CD4-positive, alpha-beta T cell treated with Interleukin-6 for 4 hours (primary cell): ENCODE measurements around the gene MAP2.

ENCODE experiments used
- DNase-seq: peaks from one replicate; pipeline ENCODE4 v3.0.0-alpha.2; 2020; ENCODE audit warnings: mixed read lengths

Gene MAP2

GRCh38 chr2:209425471-209426071 lies 1.7 kb downstream of the MAP2 start:
- DNase-seq = no peak

GRCh38 chr2:209426432-209426831 lies 2.6 kb downstream of the MAP2 start:
- DNase-seq = no peak

- DNase-seq = no peak
Observed at GRCh38 chr2:209431701-209432100, 7.9 kb downstream of the MAP2 start.

- no peak for DNase-seq
Observed at GRCh38 chr2:209441541-209441940, 17.7 kb downstream of the MAP2 start.

DNA sequence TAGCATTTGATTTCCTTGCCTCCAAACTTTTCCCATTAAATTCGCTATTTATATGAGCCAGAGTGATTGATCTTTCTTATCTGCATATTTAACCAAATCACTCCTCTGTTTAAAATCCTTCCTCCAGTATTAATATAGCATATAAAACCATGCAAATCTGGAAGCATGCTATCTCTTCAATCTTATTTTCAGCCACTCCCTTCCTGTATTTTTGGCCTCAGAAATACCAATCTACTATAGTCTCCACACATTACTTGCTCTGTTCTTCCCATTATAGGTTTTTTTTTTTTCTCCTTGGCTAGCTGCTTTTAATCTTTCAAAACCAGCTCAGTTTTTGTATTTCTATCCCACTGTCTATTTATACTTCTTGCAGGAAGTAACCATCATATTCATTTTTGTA lies 19.1 kb downstream of the MAP2 start:
- DNase-seq = no peak

- DNase-seq = no peak
Observed at GRCh38 chr2:209445485-209445884, 21.6 kb downstream of the MAP2 start.

DNA sequence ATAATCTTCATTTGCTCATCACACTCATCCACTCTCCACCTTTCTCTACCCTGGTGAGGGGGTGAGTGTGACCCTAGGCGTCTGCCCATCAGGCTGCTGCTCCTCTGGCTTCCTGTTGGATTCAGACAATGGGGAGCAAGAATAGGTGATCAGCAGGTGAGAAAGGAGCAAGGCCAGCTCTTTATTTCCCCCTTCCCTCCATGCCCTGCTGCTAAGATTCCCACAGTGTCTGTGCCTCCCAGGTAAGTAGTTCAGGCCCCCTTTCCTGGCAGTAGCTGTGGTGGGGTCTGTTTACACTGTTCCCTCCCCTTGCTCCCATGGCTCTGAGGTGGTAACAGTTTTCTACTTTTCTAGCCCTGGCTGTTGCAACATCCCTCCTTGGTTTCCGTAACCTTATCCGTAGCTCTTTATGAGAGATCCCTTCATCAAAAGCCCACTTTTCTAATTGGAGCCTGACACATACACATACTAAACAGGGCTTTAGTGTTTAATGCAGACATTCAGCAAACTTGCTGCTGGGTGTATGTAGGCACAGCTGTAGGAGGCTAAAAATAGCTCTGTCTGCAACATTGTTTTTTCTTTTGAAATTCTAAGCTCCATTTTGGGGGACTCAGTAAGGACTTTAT lies 27.5 kb downstream of the MAP2 start:
- no peak for DNase-seq

GRCh38 chr2:209456489-209456888 lies 32.6 kb downstream of the MAP2 start:
- DNase-seq = no peak

- no peak for DNase-seq
Observed at GRCh38 chr2:209458008-209458979, 34.4 kb downstream of the MAP2 start.

- DNase-seq = no peak
Observed at GRCh38 chr2:209459359-209459758, 35.5 kb downstream of the MAP2 start.

- DNase-seq = no peak
Observed at GRCh38 chr2:209460151-209460761, 36.4 kb downstream of the MAP2 start.

- no peak for DNase-seq
Observed at GRCh38 chr2:209463226-209463625, 39.4 kb downstream of the MAP2 start.

DNA sequence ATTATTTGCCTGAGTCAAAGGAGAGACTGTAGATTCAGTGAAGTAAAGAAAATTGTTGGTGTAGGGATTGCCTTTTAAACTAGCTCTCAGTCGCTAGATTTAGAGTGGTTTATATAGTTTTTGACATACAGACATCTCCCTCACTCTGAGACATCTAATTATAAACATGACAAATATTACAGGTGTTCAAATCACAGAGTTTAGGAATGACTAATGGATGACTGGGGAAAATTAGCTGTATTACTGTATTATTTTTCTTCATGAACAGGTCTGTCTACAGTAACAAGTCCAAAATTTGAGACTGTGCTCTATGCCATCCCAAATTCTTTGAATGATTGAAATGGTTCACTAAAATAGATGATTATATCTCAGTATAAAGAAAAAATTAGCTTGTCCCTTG lies 40.0 kb downstream of the MAP2 start:
- no peak for DNase-seq

DNA sequence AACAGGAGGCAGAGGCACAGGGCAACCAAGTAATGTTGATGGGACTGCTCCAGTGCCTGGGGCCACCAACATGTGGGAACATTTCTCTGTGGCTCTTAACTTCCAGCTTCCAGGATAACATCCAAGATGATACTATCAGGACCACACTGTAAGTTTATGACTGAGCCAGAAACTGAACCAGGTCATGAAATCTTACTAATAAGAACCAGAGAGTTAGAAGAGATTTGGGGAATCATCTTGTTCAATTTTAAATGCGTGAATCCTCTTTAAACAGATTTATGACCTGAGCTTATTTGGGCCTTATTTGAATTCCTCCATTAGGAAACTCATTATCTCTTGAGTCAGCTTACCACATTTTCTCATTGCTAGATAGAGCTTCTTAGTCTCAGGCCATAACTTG lies 45.0 kb downstream of the MAP2 start:
- no peak for DNase-seq

DNA sequence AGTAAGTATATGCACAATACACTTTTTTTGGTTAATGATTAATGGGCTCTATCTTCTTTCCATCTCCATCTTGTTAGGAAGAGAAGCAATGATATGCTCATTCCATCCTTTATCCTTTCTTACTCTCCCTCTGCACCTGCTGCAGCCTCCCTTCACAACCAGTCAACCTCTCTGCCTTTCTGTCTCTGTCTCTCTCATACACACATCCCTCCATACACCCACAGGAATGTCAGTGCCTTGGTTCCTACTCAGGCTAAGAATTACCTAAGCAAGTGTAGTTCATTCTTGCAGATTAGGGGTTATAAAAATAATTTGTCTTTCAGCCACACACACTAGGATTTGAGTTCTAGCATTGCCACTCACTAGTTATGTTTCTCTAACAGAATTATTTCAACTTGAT lies 45.6 kb downstream of the MAP2 start:
- no peak for DNase-seq

- no peak for DNase-seq
Observed at GRCh38 chr2:209470466-209470865, 46.6 kb downstream of the MAP2 start.

- DNase-seq = no peak
Observed at GRCh38 chr2:209471037-209471436, 47.2 kb downstream of the MAP2 start.

DNA sequence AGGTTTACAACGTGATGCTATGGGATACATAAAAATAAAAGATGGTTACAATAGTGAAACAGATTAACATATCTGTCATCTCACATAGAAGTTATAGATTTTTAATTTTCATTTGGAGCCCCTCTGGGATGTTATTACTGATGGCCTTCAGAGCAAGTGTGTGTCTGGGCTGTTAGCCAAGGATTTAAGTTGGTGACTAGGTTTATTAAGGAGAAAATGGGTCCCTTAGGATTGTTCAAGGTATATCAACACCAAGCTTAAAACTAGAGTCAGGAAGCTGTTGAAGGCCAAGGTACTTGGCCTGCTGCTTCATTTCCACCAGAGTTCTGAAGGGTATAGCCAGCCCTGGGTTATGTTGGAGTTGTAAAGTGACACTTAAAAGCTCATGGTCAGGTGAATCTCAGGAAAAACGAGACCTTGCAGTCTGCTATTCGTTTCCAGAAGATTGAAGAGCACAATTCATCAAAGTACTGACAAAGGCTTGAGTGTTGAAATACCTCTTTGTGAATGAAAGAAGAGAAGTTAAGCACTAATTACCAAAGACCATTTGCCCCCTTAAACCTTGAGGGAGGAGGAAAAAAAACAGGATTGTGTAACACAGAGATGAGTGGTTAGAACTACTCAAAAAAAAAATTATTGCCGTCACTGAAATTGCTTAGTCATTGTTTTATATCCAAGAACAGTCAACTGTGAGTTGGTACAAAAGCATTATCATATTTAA lies 48.4 kb downstream of the MAP2 start:
- DNase-seq = no peak

DNA sequence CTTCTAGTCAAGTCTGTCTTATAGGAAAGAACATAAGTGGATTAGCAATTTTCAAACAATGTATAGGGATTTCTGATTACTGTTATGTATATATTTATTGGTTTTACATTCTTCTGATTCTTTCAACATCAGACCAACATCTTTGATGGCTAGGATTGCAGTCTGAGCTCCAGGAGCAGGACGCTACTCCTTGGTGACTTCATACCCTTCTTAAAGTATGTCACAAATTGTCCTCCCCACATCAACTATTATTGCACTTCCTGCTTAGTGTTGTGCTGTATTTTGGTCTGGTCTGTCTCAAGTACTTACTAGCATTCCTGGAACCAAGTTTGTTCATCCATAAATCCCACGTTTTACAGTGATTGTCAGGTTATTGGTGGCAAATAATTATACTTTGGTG lies 49.0 kb downstream of the MAP2 start:
- no peak for DNase-seq

DNA sequence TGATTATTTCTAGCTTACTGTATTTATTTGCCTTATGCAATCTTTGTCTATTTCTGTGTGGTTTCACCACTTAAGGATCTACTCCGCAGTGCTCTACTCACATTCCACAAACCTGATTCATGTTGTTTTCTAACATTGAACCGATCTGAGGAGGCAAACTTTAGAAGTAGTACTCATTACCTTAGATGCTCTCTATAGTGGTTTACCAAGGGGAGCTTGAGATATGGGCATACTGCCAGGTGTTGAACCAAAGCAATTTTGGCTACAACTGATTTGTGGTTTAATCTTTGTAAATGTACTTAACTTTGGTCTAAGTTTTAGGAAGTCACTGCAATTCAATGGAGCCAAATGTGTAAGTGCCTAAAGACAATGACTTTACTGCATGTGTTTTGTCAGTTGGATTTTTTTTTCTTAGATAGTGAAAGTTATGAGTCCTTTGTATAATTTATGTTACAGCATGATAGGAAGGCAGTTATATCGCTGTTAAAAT lies 50.1 kb downstream of the MAP2 start:
- no peak for DNase-seq

- no peak for DNase-seq
Observed at GRCh38 chr2:209474960-209475359, 51.1 kb downstream of the MAP2 start.

GRCh38 chr2:209476367-209477208 lies 52.7 kb downstream of the MAP2 start:
- no peak for DNase-seq
